ENCODE results near the gene CD81.

DNA sequence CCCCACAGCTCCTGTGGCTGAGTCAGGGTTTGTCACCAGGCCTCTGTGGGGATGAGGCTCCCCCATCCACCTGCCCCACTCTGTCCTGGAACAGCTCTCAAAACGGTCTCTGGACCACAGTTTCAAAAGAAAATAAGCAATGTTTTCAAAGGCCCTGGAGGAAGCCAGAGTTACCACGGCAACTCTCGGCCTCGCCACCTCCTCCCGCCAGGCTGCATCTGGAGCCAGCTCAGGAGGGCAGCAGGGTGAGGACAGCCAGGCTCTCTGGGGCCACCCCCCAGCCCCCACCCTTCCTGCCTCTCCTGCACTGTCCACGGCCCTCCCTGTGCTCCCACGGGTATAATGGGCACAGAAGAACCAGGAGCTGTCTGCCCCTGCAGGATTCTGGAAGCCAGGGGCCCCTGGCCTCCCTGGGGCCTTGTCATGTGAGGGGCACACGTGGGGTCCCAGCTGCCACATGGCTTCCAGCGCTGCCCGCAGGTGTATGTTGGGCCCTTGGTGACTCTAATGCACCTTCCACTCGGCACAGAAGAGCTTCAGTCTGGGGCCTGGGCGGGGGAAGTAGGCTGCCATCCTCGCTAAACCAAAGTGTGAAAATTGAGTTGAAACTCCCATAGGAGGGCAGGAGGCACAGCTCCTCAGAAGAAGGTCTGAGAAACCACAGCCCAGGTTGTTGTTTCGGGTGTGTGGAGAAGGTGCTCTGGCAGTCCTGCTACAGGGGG is 10.3 kb downstream of the CD81 start:
- TF ChIP-seq, protein P1, sequence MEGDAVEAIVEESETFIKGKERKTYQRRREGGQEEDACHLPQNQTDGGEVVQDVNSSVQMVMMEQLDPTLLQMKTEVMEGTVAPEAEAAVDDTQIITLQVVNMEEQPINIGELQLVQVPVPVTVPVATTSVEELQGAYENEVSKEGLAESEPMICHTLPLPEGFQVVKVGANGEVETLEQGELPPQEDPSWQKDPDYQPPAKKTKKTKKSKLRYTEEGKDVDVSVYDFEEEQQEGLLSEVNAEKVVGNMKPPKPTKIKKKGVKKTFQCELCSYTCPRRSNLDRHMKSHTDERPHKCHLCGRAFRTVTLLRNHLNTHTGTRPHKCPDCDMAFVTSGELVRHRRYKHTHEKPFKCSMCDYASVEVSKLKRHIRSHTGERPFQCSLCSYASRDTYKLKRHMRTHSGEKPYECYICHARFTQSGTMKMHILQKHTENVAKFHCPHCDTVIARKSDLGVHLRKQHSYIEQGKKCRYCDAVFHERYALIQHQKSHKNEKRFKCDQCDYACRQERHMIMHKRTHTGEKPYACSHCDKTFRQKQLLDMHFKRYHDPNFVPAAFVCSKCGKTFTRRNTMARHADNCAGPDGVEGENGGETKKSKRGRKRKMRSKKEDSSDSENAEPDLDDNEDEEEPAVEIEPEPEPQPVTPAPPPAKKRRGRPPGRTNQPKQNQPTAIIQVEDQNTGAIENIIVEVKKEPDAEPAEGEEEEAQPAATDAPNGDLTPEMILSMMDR (IDR thresholded peaks at IDR 0.05) = no peak
- no peak for TF ChIP-seq POLR2A (IDR thresholded peaks at IDR 0.05)
